ENCODE results near the gene YAE1.

GRCh38 chr7:39580149-39580874 is 14.1 kb downstream of the YAE1 start:
- no peak for TF ChIP-seq JUNB (IDR thresholded peaks at IDR 0.05; ENCODE audit: unreplicated experiment)
- no peak for TF ChIP-seq POLR2AphosphoS5 (IDR thresholded peaks at IDR 0.05; ENCODE audit: low read depth)
- TF ChIP-seq CTCF (conservative IDR thresholded peaks at IDR 0.05; ENCODE audit: low read depth in 2 of 2): peak; percentile 92 to 99
- no peak for TF ChIP-seq EZH2 (IDR thresholded peaks at IDR 0.05; ENCODE audit: low read depth, unreplicated experiment)
- no peak for TF ChIP-seq STAT1 (IDR thresholded peaks at IDR 0.05; ENCODE audit: unreplicated experiment)

Measured in GM23338 (cell line).